GM21526 (cell line): Measurements from ENCODE around the gene SLC7A11.
A peak's percentile ranks its signal among the peaks of the same experiment; 100 is the strongest.

Experiments
- ATAC-seq: cut with Tn5 transposase; IDR thresholded peaks from one replicate; pipeline ENCODE4 v1.9.1; 2021; ENCODE audit warnings: moderate library complexity; ENCODE audit not compliant: unreplicated experiment, low FRiP score

The SLC7A11 gene

GRCh38 chr4:138242076-138242833 is at the start of gene SLC7A11:
TSS of gene SLC7A11 (minus strand) at chr4:138242349. CDS start at chr4:138242069, 280 bp downstream.
- ATAC-seq: peak; percentile 99

GRCh38 chr4:138291431-138291830 is 49.3 kb upstream of the SLC7A11 start:
- ATAC-seq: no peak

GRCh38 chr4:138290805-138291204 is 48.7 kb upstream of the SLC7A11 start:
- ATAC-seq: no peak

GRCh38 chr4:138279286-138279685 is 37.1 kb upstream of the SLC7A11 start:
- ATAC-seq: no peak

- no peak for ATAC-seq
Measured at GRCh38 chr4:138277133-138277532, 35.0 kb upstream of the SLC7A11 start.

- ATAC-seq: no peak
Measured at GRCh38 chr4:138275963-138276621, 33.9 kb upstream of the SLC7A11 start.

- ATAC-seq: no peak
Measured at GRCh38 chr4:138275216-138275615, 33.1 kb upstream of the SLC7A11 start.

GRCh38 chr4:138269175-138269574 is 27.0 kb upstream of the SLC7A11 start:
- ATAC-seq: no peak

- ATAC-seq: no peak
Measured at GRCh38 chr4:138267835-138268234, 25.7 kb upstream of the SLC7A11 start.

GRCh38 chr4:138266948-138267347 is 24.8 kb upstream of the SLC7A11 start:
- no peak for ATAC-seq

GRCh38 chr4:138263247-138263816 is 21.2 kb upstream of the SLC7A11 start:
- no peak for ATAC-seq

- no peak for ATAC-seq
Measured at GRCh38 chr4:138262469-138262868, 20.3 kb upstream of the SLC7A11 start.

- ATAC-seq: no peak
Measured at GRCh38 chr4:138262030-138262429, 19.9 kb upstream of the SLC7A11 start.

- ATAC-seq: no peak
Measured at GRCh38 chr4:138259824-138260223, 17.7 kb upstream of the SLC7A11 start.

- ATAC-seq: no peak
Measured at GRCh38 chr4:138259271-138259670, 17.1 kb upstream of the SLC7A11 start.

- ATAC-seq: no peak
Measured at GRCh38 chr4:138256608-138257007, 14.5 kb upstream of the SLC7A11 start.

GRCh38 chr4:138255917-138256597 is 13.9 kb upstream of the SLC7A11 start:
- no peak for ATAC-seq

- ATAC-seq: no peak
Measured at GRCh38 chr4:138252551-138252950, 10.4 kb upstream of the SLC7A11 start.

- ATAC-seq: no peak
Measured at GRCh38 chr4:138251938-138252337, 9.8 kb upstream of the SLC7A11 start.

GRCh38 chr4:138249132-138249531 is 7.0 kb upstream of the SLC7A11 start:
- ATAC-seq: no peak

- no peak for ATAC-seq
Measured at GRCh38 chr4:138248058-138248457, 5.9 kb upstream of the SLC7A11 start.
